ENCODE results near the gene PACS2.

GRCh38 chr14:105354541-105354940 is 40.0 kb downstream of the PACS2 start:
- TF ChIP-seq, protein P1, sequence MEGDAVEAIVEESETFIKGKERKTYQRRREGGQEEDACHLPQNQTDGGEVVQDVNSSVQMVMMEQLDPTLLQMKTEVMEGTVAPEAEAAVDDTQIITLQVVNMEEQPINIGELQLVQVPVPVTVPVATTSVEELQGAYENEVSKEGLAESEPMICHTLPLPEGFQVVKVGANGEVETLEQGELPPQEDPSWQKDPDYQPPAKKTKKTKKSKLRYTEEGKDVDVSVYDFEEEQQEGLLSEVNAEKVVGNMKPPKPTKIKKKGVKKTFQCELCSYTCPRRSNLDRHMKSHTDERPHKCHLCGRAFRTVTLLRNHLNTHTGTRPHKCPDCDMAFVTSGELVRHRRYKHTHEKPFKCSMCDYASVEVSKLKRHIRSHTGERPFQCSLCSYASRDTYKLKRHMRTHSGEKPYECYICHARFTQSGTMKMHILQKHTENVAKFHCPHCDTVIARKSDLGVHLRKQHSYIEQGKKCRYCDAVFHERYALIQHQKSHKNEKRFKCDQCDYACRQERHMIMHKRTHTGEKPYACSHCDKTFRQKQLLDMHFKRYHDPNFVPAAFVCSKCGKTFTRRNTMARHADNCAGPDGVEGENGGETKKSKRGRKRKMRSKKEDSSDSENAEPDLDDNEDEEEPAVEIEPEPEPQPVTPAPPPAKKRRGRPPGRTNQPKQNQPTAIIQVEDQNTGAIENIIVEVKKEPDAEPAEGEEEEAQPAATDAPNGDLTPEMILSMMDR (IDR thresholded peaks at IDR 0.05) = no peak
- no peak for TF ChIP-seq POLR2A (IDR thresholded peaks at IDR 0.05)
- TF ChIP-seq EP300 (IDR thresholded peaks at IDR 0.05) = no peak
